ENCODE data around the gene NDUFC2. TPM values are rescaled to one million over a fixed set of nuclear protein-coding genes. Genes with fewer than 3 reads are reported as not detected.

Gene NDUFC2
- total and polyA plus RNA-seq, 2 of the 8 experiments (the other 6 are each of a cell fraction or from before 2014, with no cell fraction given): 216 to 356 TPM

- H3K4me1 ChIP-seq (replicated peaks in 1 of 4; ENCODE audit: control insufficient read depth in 3 of 4, insufficient read depth in 4 of 4, low read length in 3 of 4): no peaks in the 10 kb centered on the region
- H3K23ac ChIP-seq (ENCODE audit: insufficient read length): no peak within 1 kb of the TSS
- CTCF ChIA-PET (ENCODE audit: partially characterized antibody): interaction anchor here (0.8 to 2.1 kb wide), 4 partner anchors 12 to 22 kb away, joined by 3 to 5 read pairs (median 4); no protein-coding TSS in a partner anchor
- no peaks in the 10 kb centered on the region for H3K27me3 ChIP-seq (replicated peaks in 1 of 4; ENCODE audit: control insufficient read depth in 3 of 4, extremely low read depth in 1 of 4, insufficient read depth in 3 of 4, low read length in 3 of 4)
- H3K4ac ChIP-seq (replicated peaks; ENCODE audit: insufficient read length, low read depth, low read length): no peak within 1 kb of the TSS
- no peak within 1 kb of the TSS for H3K18ac ChIP-seq (ENCODE audit: extremely low read depth, low read length)
- no peaks in the 10 kb centered on the region for H4K20me1 ChIP-seq (replicated peaks in 1 of 2; ENCODE audit: control insufficient read depth in 1 of 2, insufficient read depth in 2 of 2, low read length in 2 of 2)
- H4K91ac ChIP-seq (replicated peaks; ENCODE audit: insufficient read length, low read length): no peak within 1 kb of the TSS
- H3K23me2 ChIP-seq (ENCODE audit: low read depth, low read length): no peaks in the 10 kb centered on the region
- no peak within 1 kb of the TSS for H3K4me2 ChIP-seq (ENCODE audit: insufficient read depth in 1 of 2, low read depth in 2 of 2, low read length in 2 of 2)
- H2BK15ac ChIP-seq (ENCODE audit: low read length): no peak within 1 kb of the TSS
- H3K56ac ChIP-seq (replicated peaks; ENCODE audit: insufficient read length, low read depth, low read length): no peak within 1 kb of the TSS
- H3K9me3 ChIP-seq (ENCODE audit: insufficient read depth in 2 of 2, low read depth in 1 of 2, low read length in 1 of 2): no peaks in the 10 kb centered on the region
- H3K9ac ChIP-seq (replicated peaks in 1 of 4; ENCODE audit: extremely low read depth in 1 of 4, low read depth in 3 of 4, low read length in 3 of 4): no peak within 1 kb of the TSS
- H2BK5ac ChIP-seq (ENCODE audit: low read depth, low read length): no peak within 1 kb of the TSS
- DNase-seq (ENCODE audit: low read depth in 1 of 2, low spot score in 2 of 2) (no peak), FAIRE-seq (no peak)
- TF ChIP-seq RXRA (IDR thresholded peaks at IDR 0.05; ENCODE audit: insufficient read depth, low read depth, low read length) (no peak), KDM1A (IDR thresholded peaks at IDR 0.05; ENCODE audit: borderline replicate concordance, low read length) (no peak), BCL11A (IDR thresholded peaks at IDR 0.05; ENCODE audit: low read depth in 2 of 2, low read length in 2 of 2) (no peak), GTF2F1 (IDR thresholded peaks at IDR 0.05; ENCODE audit: borderline replicate concordance, low read depth, low read length) (no peak), FOSL1 (IDR thresholded peaks at IDR 0.05; ENCODE audit: insufficient read depth, low read depth, low read length) (no peak)
- H3K79me2 ChIP-seq (ENCODE audit: control insufficient read depth in 1 of 2, insufficient read depth in 2 of 2, low read length in 2 of 2): no peaks in the 10 kb centered on the region
- H4K8ac ChIP-seq (ENCODE audit: extremely low read depth, insufficient read depth, low read length): no peak within 1 kb of the TSS
- no peak within 1 kb of the TSS for H3K27ac ChIP-seq (ENCODE audit: low read depth, low read length)
- peaks cover 0 to 5% (median 2%) of the 10 kb centered on the region in 4 experiments; a peak in 2 of 8 replicates for H3K36me3 ChIP-seq (ENCODE audit: control insufficient read depth in 2 of 4, insufficient read depth in 4 of 4, low read length in 3 of 4)
- POLR2A ChIA-PET (ENCODE audit: partially characterized antibody): interaction anchor here (1.3 kb wide), 1 partner anchor 10 kb away, joined by 3 read pairs; no protein-coding TSS in a partner anchor
- no peak within 1 kb of the TSS for H4K5ac ChIP-seq (ENCODE audit: insufficient read length, low read depth, low read length)
- H3K4me3 ChIP-seq (ENCODE audit: extremely low read depth in 1 of 4, insufficient read depth in 2 of 4, low read depth in 3 of 4, low read length in 4 of 4): no peak within 1 kb of the TSS
- H2AFZ ChIP-seq (ENCODE audit: low read length): no peak within 1 kb of the TSS
- no peaks in the 10 kb centered on the region for H3K79me1 ChIP-seq (ENCODE audit: low read depth, low read length)
- no peak within 1 kb of the TSS for H2BK12ac ChIP-seq (ENCODE audit: low read depth, low read length)
- H2BK120ac ChIP-seq (replicated peaks; ENCODE audit: low read depth, low read length): no peak within 1 kb of the TSS
- H2AK5ac ChIP-seq (ENCODE audit: low read depth, low read length): no peak within 1 kb of the TSS
- H3K14ac ChIP-seq (ENCODE audit: insufficient read length): no peak within 1 kb of the TSS
- H2BK20ac ChIP-seq (ENCODE audit: low read length): no peak within 1 kb of the TSS
- 96% methylated on average over 14 of the region's 14 CpGs; no CpG with 5 or more reads in 1 of the 2 experiments for WGBS, 2 experiments (ENCODE audit: extremely low coverage in 1 of 2, insufficient coverage in 1 of 2, insufficient read length in 1 of 2, insufficient replicate concordance in 2 of 2, low coverage in 1 of 2, low lambda C conversion rate in 2 of 2, missing lambda C conversion rate in 1 of 2)
Observed at GRCh38 chr11:78063440-78064181, 16.1 kb downstream of the NDUFC2 start, which contains the start of gene THRSP. Gene THRSP (plus strand): TSS chr11:78063861. CDS start chr11:78063882, 21 bp downstream.

All from H1 (cell line).